DMS53 treated with DMSO at 0.1 percent for 48 hours (cell line): Measurements from ENCODE around the gene IPMK.

Experiments
- DNase-seq: peaks from one replicate; lab custom pipeline; 2025; ENCODE audit not compliant: unreplicated experiment; lab: John Stamatoyannopoulos, UW

Gene IPMK

GRCh38 chr10:58267713-58268453 is at the start of gene IPMK:
Gene IPMK (minus strand): TSS chr10:58267894. CDS start chr10:58267611, 283 bp downstream.
- peak; percentile 84 for DNase-seq

- DNase-seq: no peak
Observed at GRCh38 chr10:58316874-58317273, 49.2 kb upstream of the IPMK start.

- no peak for DNase-seq
Observed at GRCh38 chr10:58311026-58311425, 43.3 kb upstream of the IPMK start.

- no peak for DNase-seq
Observed at GRCh38 chr10:58307676-58308075, 40.0 kb upstream of the IPMK start.

GRCh38 chr10:58305821-58306220 is 38.1 kb upstream of the IPMK start:
- DNase-seq: no peak

GRCh38 chr10:58304099-58304633 is 36.5 kb upstream of the IPMK start:
- DNase-seq: no peak

GRCh38 chr10:58302254-58302653 is 34.6 kb upstream of the IPMK start:
- no peak for DNase-seq

GRCh38 chr10:58300676-58301075 is 33.0 kb upstream of the IPMK start:
- peak; percentile 85 for DNase-seq

- DNase-seq: peak; percentile 80
Observed at GRCh38 chr10:58299580-58299979, 31.9 kb upstream of the IPMK start.

- DNase-seq: no peak
Observed at GRCh38 chr10:58293989-58294388, 26.3 kb upstream of the IPMK start.

GRCh38 chr10:58291538-58292174 is 24.0 kb upstream of the IPMK start:
- peak; percentile 70 for DNase-seq

GRCh38 chr10:58282615-58283014 is 14.9 kb upstream of the IPMK start:
- DNase-seq: no peak

- no peak for DNase-seq
Observed at GRCh38 chr10:58281092-58281752, 13.5 kb upstream of the IPMK start.

GRCh38 chr10:58280477-58280876 is 12.8 kb upstream of the IPMK start:
- no peak for DNase-seq

- no peak for DNase-seq
Observed at GRCh38 chr10:58278962-58279307, 11.2 kb upstream of the IPMK start.

GRCh38 chr10:58278274-58278961 is 10.7 kb upstream of the IPMK start:
- no peak for DNase-seq

- no peak for DNase-seq
Observed at GRCh38 chr10:58275908-58276307, 8.2 kb upstream of the IPMK start.

- DNase-seq: no peak
Observed at GRCh38 chr10:58275261-58275660, 7.6 kb upstream of the IPMK start.

- no peak for DNase-seq
Observed at GRCh38 chr10:58269782-58270290, 2.1 kb upstream of the IPMK start.

- peak; percentile 98 for DNase-seq
Observed at GRCh38 chr10:58268946-58269781, 1.5 kb upstream of the IPMK start, which contains the start of gene CISD1. Gene CISD1 (plus strand): TSS chr10:58269162. CDS start chr10:58269274, 112 bp downstream.
